ENCODE data around the gene TMEM108.

DNA sequence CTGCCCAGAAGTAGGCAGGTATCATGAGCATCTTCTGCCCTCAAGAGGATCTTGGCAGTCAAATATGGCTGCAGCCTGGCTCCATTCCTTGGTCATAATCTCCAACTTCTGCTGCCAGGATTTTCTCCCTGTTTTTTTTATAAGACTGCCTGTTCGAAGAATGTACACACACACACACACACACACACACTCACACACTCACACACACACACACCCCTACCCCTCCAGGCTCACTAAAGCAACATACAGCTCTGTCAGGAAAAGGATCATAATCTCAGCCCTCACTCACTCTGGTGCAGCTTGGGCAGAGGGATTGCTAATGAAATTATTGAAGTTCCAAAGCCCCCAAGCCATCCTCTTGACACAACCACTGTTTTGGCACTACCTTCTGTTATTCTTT lies 232.4 kb downstream of the TMEM108 start:
- TF ChIP-seq ZFX (IDR thresholded peaks at IDR 0.05) = no peak
- TF ChIP-seq, protein P1, sequence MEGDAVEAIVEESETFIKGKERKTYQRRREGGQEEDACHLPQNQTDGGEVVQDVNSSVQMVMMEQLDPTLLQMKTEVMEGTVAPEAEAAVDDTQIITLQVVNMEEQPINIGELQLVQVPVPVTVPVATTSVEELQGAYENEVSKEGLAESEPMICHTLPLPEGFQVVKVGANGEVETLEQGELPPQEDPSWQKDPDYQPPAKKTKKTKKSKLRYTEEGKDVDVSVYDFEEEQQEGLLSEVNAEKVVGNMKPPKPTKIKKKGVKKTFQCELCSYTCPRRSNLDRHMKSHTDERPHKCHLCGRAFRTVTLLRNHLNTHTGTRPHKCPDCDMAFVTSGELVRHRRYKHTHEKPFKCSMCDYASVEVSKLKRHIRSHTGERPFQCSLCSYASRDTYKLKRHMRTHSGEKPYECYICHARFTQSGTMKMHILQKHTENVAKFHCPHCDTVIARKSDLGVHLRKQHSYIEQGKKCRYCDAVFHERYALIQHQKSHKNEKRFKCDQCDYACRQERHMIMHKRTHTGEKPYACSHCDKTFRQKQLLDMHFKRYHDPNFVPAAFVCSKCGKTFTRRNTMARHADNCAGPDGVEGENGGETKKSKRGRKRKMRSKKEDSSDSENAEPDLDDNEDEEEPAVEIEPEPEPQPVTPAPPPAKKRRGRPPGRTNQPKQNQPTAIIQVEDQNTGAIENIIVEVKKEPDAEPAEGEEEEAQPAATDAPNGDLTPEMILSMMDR (conservative IDR thresholded peaks at IDR 0.05) = no peak
